Measurements from ENCODE around the gene CRB1. TPM values are rescaled to one million over a fixed set of nuclear protein-coding genes. Genes with fewer than 3 reads are reported as not detected.

CRB1 gene
- total RNA-seq, 1 donor from 2014 or later = 2.6 TPM

DNA sequence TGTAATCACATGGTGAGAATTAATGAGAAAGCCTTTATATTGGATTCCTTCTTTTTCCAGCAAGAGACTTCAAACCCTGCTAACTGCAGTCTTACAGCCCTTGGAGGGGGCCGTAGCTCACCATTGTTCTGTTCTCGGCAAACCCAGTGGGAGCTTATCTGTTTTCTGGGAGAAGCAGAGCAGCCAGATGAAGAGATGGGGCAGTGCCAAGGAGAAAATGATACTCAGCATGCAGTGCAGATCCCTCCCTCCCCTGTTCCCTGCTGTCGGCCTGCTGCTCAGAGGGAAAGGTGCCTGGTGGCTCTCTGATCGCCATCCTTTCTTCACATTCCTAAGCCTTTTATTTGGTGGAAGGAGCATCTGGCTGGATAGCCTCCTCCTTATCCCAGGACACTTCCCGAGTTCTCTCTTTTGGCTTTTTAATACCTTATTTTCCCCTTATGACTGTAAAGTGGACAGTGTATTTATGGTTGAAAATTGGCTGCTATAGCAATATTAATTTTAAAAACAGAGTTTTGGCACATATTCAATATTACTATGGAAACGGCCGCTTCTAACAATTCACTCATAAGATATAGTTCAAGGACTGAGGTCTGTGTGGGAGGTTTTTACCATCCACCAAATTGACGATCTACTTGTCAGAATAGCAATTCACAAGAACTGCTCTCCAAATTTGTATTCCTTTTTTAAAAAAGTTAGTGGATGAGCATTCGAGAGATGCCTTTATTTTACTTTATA, 203.4 kb downstream of the CRB1 start:
- Histone ChIP-seq H2AFZ (replicated peaks) (no peak overlapping the region), H3K27ac (no peak overlapping the region), H4K20me1 (ENCODE audit: low read depth) (no peaks in the 10 kb centered on the region), H3K4me1 (peaks cover 28% of the 10 kb centered on the region), H3K4me3 (no peak overlapping the region), H3K27me3 (no peaks in the 10 kb centered on the region), H3K36me3 (no peaks in the 10 kb centered on the region), H3K79me2 (ENCODE audit: low read depth) (no peaks in the 10 kb centered on the region), H3K9ac (no peak overlapping the region), H3K4me2 (peak overlapping the region; percentile 42), H3K9me3 (ENCODE audit: low read depth) (no peaks in the 10 kb centered on the region), H3F3A (ENCODE audit: low read depth) (peaks cover 18% of the 10 kb centered on the region)
- H3K9me3 Mint-ChIP-seq = no peaks in the 10 kb centered on the region
- H3K4me1 Mint-ChIP-seq = peaks cover 10% of the 10 kb centered on the region
- H3K4me3 Mint-ChIP-seq = no peak overlapping the region
- H3K27ac Mint-ChIP-seq = no peak overlapping the region
- no peaks in the 10 kb centered on the region for H3K27me3 Mint-ChIP-seq (ENCODE audit: insufficient read depth, low read depth)
- TF ChIP-seq, protein P1, sequence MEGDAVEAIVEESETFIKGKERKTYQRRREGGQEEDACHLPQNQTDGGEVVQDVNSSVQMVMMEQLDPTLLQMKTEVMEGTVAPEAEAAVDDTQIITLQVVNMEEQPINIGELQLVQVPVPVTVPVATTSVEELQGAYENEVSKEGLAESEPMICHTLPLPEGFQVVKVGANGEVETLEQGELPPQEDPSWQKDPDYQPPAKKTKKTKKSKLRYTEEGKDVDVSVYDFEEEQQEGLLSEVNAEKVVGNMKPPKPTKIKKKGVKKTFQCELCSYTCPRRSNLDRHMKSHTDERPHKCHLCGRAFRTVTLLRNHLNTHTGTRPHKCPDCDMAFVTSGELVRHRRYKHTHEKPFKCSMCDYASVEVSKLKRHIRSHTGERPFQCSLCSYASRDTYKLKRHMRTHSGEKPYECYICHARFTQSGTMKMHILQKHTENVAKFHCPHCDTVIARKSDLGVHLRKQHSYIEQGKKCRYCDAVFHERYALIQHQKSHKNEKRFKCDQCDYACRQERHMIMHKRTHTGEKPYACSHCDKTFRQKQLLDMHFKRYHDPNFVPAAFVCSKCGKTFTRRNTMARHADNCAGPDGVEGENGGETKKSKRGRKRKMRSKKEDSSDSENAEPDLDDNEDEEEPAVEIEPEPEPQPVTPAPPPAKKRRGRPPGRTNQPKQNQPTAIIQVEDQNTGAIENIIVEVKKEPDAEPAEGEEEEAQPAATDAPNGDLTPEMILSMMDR (IDR thresholded peaks at IDR 0.05) = no peak
- TF ChIP-seq EZH2phosphoT487 (IDR thresholded peaks at IDR 0.05) (no peak), EZH2 (IDR thresholded peaks at IDR 0.05) (no peak)
- DNase-seq (ENCODE audit: low spot score) = peak; percentile 51
- no peaks in the 10 kb centered on the region for H3K36me3 Mint-ChIP-seq

- Histone ChIP-seq H3K4me2 (no peak overlapping the region), H3F3A (ENCODE audit: low read depth) (peaks cover 18% of the 10 kb centered on the region), H3K9ac (no peak overlapping the region), H3K27ac (no peak overlapping the region), H2AFZ (replicated peaks) (no peak overlapping the region), H3K9me3 (ENCODE audit: low read depth) (no peaks in the 10 kb centered on the region), H4K20me1 (ENCODE audit: low read depth) (no peaks in the 10 kb centered on the region), H3K27me3 (no peaks in the 10 kb centered on the region), H3K4me3 (no peak overlapping the region), H3K36me3 (no peaks in the 10 kb centered on the region), H3K79me2 (ENCODE audit: low read depth) (no peaks in the 10 kb centered on the region), H3K4me1 (peaks cover 28% of the 10 kb centered on the region)
- no peaks in the 10 kb centered on the region for H3K27me3 Mint-ChIP-seq (ENCODE audit: insufficient read depth, low read depth)
- TF ChIP-seq, protein P1 (IDR thresholded peaks at IDR 0.05) = no peak
- TF ChIP-seq EZH2 (IDR thresholded peaks at IDR 0.05) = no peak
- TF ChIP-seq EZH2phosphoT487 (IDR thresholded peaks at IDR 0.05) = no peak
- no peak overlapping the region for H3K27ac Mint-ChIP-seq
- H3K9me3 Mint-ChIP-seq = no peaks in the 10 kb centered on the region
- peaks cover 10% of the 10 kb centered on the region for H3K4me1 Mint-ChIP-seq
- H3K36me3 Mint-ChIP-seq = no peaks in the 10 kb centered on the region
- DNase-seq (ENCODE audit: low spot score) = no peak
- no peak overlapping the region for H3K4me3 Mint-ChIP-seq
Measured at GRCh38 chr1:197472141-197472540, 204.1 kb downstream of the CRB1 start.

DNA sequence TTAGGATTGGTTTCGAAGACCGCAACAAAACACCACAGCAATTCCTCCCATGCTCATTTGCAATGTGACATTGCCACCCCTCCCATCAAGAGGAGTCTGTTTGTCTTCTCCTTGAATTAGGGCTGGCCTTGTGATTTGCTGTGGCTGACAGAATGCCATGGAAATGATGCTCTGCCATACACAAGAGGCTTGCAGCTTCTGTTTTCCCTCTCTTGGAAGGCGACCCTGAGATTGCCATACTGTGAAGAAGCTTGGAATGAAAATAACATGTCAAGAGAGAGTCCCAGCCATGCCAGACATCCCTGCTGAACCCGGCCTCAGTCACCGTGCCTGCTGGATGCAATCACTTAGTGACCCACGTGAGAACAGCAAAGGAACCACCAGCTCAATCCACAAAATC, 212.4 kb downstream of the CRB1 start:
- H3K27ac Mint-ChIP-seq = no peak overlapping the region
- no peak overlapping the region for H2AFZ ChIP-seq (replicated peaks)
- no peaks in the 10 kb centered on the region for H3K79me2 ChIP-seq (ENCODE audit: low read depth)

More for the DNA sequence above, 212.4 kb downstream of the CRB1 start:
- H3K4me1 Mint-ChIP-seq = no peaks in the 10 kb centered on the region
- Histone ChIP-seq H3K27me3 (no peaks in the 10 kb centered on the region), H3K9ac (no peak overlapping the region), H3K4me1 (no peaks in the 10 kb centered on the region), H4K20me1 (ENCODE audit: low read depth) (no peaks in the 10 kb centered on the region), H3K9me3 (ENCODE audit: low read depth) (no peaks in the 10 kb centered on the region), H3F3A (ENCODE audit: low read depth) (no peaks in the 10 kb centered on the region), H3K4me3 (no peak overlapping the region), H3K4me2 (no peak overlapping the region), H3K27ac (no peak overlapping the region), H3K36me3 (no peaks in the 10 kb centered on the region)
- no peak overlapping the region for H3K4me3 Mint-ChIP-seq
- H3K27me3 Mint-ChIP-seq (ENCODE audit: insufficient read depth, low read depth) = no peaks in the 10 kb centered on the region
- no peak for DNase-seq (ENCODE audit: low spot score)
- TF ChIP-seq EZH2phosphoT487 (IDR thresholded peaks at IDR 0.05) (no peak), EZH2 (IDR thresholded peaks at IDR 0.05) (no peak)
- TF ChIP-seq, protein P1 (IDR thresholded peaks at IDR 0.05) = no peak
- H3K9me3 Mint-ChIP-seq = no peaks in the 10 kb centered on the region
- H3K36me3 Mint-ChIP-seq = no peaks in the 10 kb centered on the region

All from neural progenitor cell (in vitro differentiated cells).